ENCODE data around the gene LOXHD1.

LOXHD1 gene

GRCh38 chr18:46629361-46629760, 27.7 kb downstream of the LOXHD1 start:
- no peak for DNase-seq (ENCODE audit: low spot score)

- DNase-seq (ENCODE audit: low spot score): no peak
These were observed 28.8 kb downstream of the LOXHD1 start for GRCh38 chr18:46628206-46628605.

- DNase-seq (ENCODE audit: low spot score): no peak
These were observed 29.9 kb downstream of the LOXHD1 start for GRCh38 chr18:46627136-46627535.

GRCh38 chr18:46625069-46625468, 32.0 kb downstream of the LOXHD1 start:
- no peak for DNase-seq (ENCODE audit: low spot score)

DNA sequence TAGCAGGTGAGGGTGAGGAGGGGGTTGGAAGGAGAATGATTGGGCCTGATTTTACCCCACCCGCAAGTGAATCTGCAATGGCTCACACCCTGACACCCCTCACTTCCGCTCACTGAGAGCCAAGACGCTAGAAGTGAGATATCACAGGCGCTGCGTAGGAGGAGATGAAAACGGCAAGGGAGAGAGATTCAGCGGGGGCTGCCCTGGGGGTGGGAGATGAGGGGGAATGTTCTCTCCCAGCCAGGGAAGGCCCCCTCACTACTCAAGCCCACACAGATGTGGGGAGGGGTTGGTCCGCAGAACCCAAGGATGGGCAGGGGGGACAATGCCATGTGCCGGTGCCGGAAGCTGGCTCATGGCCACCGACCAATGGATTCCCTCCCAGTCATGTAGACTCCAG, 32.9 kb downstream of the LOXHD1 start:
- peak; percentile 3 for DNase-seq (ENCODE audit: low spot score)

GRCh38 chr18:46623541-46623940, 33.5 kb downstream of the LOXHD1 start:
- DNase-seq (ENCODE audit: low spot score): no peak

- DNase-seq (ENCODE audit: low spot score): no peak
These were observed 34.0 kb downstream of the LOXHD1 start for GRCh38 chr18:46622999-46623398.

GRCh38 chr18:46622451-46622850, 34.6 kb downstream of the LOXHD1 start:
- no peak for DNase-seq (ENCODE audit: low spot score)

- DNase-seq (ENCODE audit: low spot score): no peak
These were observed 35.1 kb downstream of the LOXHD1 start for GRCh38 chr18:46621871-46622270.

DNA sequence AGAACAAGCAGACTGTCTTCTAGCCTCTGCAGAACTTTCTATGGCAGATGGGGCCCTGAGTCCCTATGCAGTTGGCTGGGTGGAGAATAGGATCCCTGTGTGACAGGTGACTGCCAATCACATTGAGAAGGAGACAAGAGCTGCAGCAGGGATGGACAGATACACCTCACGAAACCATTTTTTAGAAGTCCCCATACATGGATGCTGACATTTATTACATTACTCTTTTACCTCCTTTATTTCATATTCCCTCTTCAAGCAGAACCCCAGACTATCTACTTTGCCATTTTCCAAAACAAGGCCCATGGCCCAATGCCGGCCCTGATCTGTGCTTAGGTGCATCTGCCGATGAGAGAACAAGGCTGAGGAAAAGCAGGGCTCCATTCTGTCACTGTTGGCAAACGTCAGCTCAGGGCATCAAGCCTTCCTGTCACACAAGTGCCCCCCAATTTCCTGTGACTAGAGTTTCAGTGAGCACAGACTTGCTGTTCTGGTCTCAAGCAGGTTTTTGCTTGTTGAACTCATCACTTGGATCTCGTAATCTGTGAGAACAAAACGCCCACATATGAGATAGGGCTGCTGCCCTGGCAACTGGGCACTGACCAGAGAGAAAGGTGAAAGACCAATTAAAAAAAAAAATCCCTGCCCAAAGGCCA, 35.8 kb downstream of the LOXHD1 start:
- DNase-seq (ENCODE audit: low spot score): no peak

GRCh38 chr18:46619559-46619958, 37.5 kb downstream of the LOXHD1 start:
- no peak for DNase-seq (ENCODE audit: low spot score)

DNA sequence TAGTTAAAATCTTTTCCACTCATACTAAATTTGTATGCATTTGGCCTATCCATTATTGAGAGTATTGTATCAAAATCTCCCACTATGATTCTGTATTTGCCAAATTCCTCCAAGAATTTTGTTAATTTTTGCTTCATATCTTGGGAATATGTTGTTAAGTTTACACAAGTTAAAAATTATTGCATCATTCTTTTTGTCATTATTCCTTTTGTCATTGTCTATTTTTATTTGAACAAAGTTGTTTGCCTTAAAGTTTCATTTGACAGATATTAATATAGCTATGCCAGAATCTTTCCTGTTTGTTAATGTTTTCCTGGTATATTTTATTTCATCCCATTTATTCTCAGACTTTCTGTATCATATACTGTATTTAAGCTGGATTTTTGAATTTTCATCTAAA, 41.3 kb downstream of the LOXHD1 start:
- DNase-seq (ENCODE audit: low spot score): no peak

- no peak for DNase-seq (ENCODE audit: low spot score)
These were observed 48.0 kb downstream of the LOXHD1 start for GRCh38 chr18:46609048-46609447.

- DNase-seq (ENCODE audit: low spot score): no peak
These were observed 49.1 kb downstream of the LOXHD1 start for GRCh38 chr18:46607926-46608325.

- DNase-seq (ENCODE audit: low spot score): no peak
These were observed 55.7 kb downstream of the LOXHD1 start for GRCh38 chr18:46601141-46601805.

- no peak for DNase-seq (ENCODE audit: low spot score)
These were observed 60.9 kb downstream of the LOXHD1 start for GRCh38 chr18:46596119-46596518.

- DNase-seq (ENCODE audit: low spot score): no peak
These were observed 65.1 kb downstream of the LOXHD1 start for GRCh38 chr18:46591783-46592391.

DNA sequence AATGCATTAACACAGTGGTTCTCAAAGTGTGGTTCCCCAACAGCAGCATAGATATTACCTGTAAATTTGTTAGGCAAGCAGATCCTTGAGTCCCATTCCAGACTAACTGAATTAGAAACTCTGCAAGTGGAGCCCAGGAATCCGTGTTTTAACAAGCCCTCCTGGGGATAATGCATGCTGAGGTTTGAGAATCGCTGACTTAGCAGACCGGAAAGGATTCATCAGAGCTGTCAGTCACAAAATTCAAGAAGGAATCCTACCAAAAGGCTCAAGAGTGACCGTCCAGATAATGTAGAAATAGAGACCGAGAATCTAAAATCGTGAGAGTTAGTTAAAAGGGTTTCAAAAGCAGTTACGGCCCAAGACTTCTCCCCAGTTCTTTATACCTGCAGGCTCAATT, 66.9 kb downstream of the LOXHD1 start:
- no peak for DNase-seq (ENCODE audit: low spot score)

- DNase-seq (ENCODE audit: low spot score): no peak
These were observed 67.9 kb downstream of the LOXHD1 start for GRCh38 chr18:46588971-46589660.

- DNase-seq (ENCODE audit: low spot score): no peak
These were observed 69.4 kb downstream of the LOXHD1 start for GRCh38 chr18:46587600-46587999.

DNA sequence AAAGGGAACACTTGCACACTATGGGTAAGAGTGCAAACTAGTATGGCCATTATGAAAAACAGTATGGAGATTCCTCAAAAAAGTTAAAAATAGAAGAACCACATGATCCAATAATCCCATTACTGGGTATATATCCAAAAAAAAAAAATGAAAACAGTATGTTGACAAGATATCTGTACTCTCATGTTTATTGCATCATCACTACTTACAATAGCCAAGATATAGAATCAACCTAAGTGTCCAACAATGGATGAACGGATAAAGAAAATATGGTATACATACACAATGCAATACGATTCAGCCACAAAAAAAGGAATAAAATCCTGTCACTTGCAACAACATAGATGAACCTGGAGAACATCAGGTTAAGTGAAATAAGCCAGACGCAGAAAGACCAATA, 73.3 kb downstream of the LOXHD1 start:
- no peak for DNase-seq (ENCODE audit: low spot score)

DNA sequence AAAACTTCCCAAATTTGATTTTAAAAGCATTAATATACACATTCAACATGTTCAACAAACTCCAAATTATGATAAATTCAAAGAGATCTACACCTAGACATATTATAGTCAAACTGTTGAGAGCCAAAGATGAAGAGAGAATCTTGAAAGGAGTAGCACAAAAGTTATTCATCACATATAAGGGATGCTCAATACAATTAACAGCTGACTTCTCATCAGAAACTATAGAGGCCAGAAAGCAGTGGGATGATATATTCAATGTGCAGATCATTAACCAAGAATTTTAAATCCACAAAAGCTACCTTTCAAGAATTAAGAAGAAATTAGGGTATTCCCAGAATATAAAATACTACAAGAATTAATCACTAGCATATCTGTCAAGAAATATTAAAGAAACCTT, 75.4 kb downstream of the LOXHD1 start:
- no peak for DNase-seq (ENCODE audit: low spot score)

- DNase-seq (ENCODE audit: low spot score): no peak
These were observed 78.0 kb downstream of the LOXHD1 start for GRCh38 chr18:46578987-46579386.

All from CD4-positive, alpha-beta T cell treated with Interleukin-2 at 100 ng/mL for 4 hours (primary cell).